Activated naive CD4-positive, alpha-beta T cell treated with Interleukin-2 at 50 U/mL for 16 hours (primary cell): ENCODE measurements around the gene KLHL11.

Experiments
- DNase-seq: peaks from one replicate; pipeline ENCODE4 v3.0.0-alpha.2; 2020

KLHL11 gene

GRCh38 chr17:41806685-41807445 is 58.4 kb downstream of the KLHL11 start:
- no peak for DNase-seq
